Prostate gland (tissue), 2 donors: ENCODE results near the gene LAMB1. TPM values are rescaled to one million over a fixed set of nuclear protein-coding genes. Genes with fewer than 3 reads are reported as not detected.

Source experiments
- DNase-seq: peaks from one replicate; pipeline ENCODE4 v3.0.0-alpha.2; 2019; ENCODE audit warnings: low spot score
- H3K27ac ChIP-seq, 2 donors: fragments of 200-600 bp; sonication (generic); 2 replicates each; pipeline ENCODE4 v1.5.1; 2017 to 2019
- H3K27me3 ChIP-seq: fragments of 200-600 bp; sonication (generic); replicated peaks from 2 replicates; pipeline ENCODE4 v1.5.1; 2019; ENCODE audit not compliant: insufficient read depth
- H3K36me3 ChIP-seq, 2 donors: fragments of 200-600 bp; sonication (generic); 1 replicate in 1 of 2; 2 replicates in 1 of 2; pipeline versions ENCODE4 v1.5.1 to v1.8.1; 2017 to 2019
- H3K4me1 ChIP-seq: fragments of 200-600 bp; sonication (generic); replicated peaks from 2 replicates; pipeline ENCODE4 v1.5.1; 2019
- H3K4me3 ChIP-seq, 2 donors: fragments of 200-600 bp; sonication (generic); 2 replicates each; pipeline ENCODE4 v1.5.1; 2017 to 2019
- H3K9me3 ChIP-seq: fragments of 200-600 bp; sonication (generic); 2 replicates; pipeline ENCODE4 v1.5.1; 2017
- CTCF ChIP-seq, 4 experiments: fragments of 200-600 bp in 2 of 4; fragments of 450-650 bp in 2 of 4; sonication (generic) in 2 of 4; IDR thresholded peaks; 1 replicate in 3 of 4; 2 replicates in 1 of 4; pipeline ENCODE4 v1.5.1; 2016 to 2019; ENCODE audit warnings: antibody characterized with exemption in 4 of 4, mild to moderate bottlenecking in 2 of 4, moderate library complexity in 2 of 4
- POLR2A ChIP-seq: fragments of 450-650 bp; IDR thresholded peaks from one replicate; pipeline ENCODE4 v1.6.1; 2016; ENCODE audit warnings: antibody characterized with exemption, mild to moderate bottlenecking
- POLR2AphosphoS5 ChIP-seq: sonication (generic); formaldehyde crosslinking; IDR thresholded peaks from one replicate; pipeline ENCODE4 v1.6.1; 2017; ENCODE audit warnings: antibody characterized with exemption
- whole genome bisulfite sequencing: methylation state at CpG from one replicate; pipeline ENCODE4 v1.1.5; 2018; 5-methylcytosine and 5-hydroxymethylcytosine counted together
- intact Hi-C: fragments of 100-400 bp; cut with DNase I; formaldehyde crosslinking; loops from one replicate; pipeline ENCODE4 v1.14.2; 2022
- total RNA-seq, 2 donors: library from RNA; depleted of rRNA; stranded (reverse); fragments of >200 nt; gene quantifications; one replicate each; pipeline ENCODE4 v1.1.0, GENCODE V29; 2016

LAMB1 gene
- total RNA-seq, 2 donors from 2014 or later = 15.5 to 64.1 TPM

- peak; percentile 37 for DNase-seq
- no peaks in the 10 kb centered on the region for H3K4me1 ChIP-seq
- no peaks in the 10 kb centered on the region for H3K9me3 ChIP-seq
- H3K27ac ChIP-seq = peak overlapping the region in 1 of 2 donors; percentile 40
- TF ChIP-seq POLR2AphosphoS5 (peak; percentile 43), POLR2A (no peak)
- no peaks in the 10 kb centered on the region for H3K36me3 ChIP-seq
- 42% methylated on average over 1 of the region's 1 CpG for WGBS
- H3K27me3 ChIP-seq = no peaks in the 10 kb centered on the region
- no peak overlapping the region for H3K4me3 ChIP-seq
- intact Hi-C loops = no loop called here
These were observed 65.4 kb downstream of the LAMB1 start for GRCh38 chr7:107937531-107937930.

DNA sequence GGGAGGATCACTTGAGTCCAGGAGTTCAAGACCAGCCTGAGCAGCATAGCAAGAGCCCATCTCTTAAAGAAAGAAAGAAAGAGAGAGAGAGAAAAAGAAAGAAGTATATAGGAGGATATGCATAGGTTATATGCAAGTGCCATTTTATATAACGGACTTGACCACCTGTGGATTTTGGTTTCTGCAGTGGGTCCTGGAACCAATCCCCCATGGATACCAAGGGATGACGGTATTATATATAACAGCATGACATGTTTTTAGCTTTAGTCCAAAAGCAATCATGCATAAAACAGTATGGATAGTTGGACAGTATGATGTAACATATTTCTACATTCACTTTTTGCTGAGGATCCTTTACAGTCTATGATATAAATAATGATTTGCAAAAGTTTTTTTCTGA, 66.6 kb downstream of the LAMB1 start:
- Histone ChIP-seq H3K36me3 (no peaks in the 10 kb centered on the region), H3K27me3 (no peaks in the 10 kb centered on the region), H3K4me3 (no peak overlapping the region), H3K27ac (no peak overlapping the region), H3K4me1 (no peaks in the 10 kb centered on the region), H3K9me3 (no peaks in the 10 kb centered on the region)
- TF ChIP-seq CTCF (IDR thresholded peaks at IDR 0.05) = no peak
- TF ChIP-seq POLR2AphosphoS5 = no peak
- TF ChIP-seq POLR2A = no peak
- intact Hi-C loops = no loop called here
- DNase-seq = no peak
- 89% methylated on average over 2 of the region's 2 CpGs for WGBS

DNA sequence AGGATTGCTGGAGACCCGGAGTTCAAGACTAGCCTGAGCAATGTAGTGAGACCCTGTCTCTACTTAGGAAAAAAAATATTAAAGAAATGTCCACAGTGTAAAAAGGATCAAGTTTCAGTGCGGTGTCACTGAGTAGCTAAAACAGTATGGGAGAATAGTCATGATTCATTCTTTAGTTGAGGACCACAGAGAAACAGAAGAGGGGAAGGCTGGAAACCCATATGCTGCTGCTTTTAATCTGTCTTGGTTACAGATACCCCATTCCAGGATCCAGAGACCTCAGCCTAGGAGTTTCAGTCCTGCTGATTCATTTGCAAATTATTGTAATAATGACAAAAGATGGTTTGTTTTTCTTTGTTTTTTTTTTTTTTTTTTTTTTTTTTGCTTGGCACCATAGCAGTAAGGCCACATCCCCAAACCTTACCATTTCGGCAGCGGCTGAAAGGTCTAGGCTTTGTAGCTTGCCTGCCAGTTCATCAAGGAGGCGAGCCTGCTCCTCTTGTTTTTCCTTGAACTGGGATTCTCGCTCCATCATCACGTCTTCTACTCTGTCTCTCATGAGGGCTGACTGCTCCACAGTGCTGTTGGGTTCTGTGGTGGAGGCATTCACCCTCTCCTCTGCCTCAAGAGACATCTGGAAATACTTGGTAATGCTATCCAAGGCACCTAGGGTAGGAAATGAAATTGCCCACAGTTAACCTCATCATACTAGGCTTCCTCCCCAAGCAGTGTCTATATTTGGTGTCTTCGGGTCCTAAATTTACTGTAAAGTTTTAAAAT, 67.8 kb downstream of the LAMB1 start:
- TF ChIP-seq CTCF (IDR thresholded peaks at IDR 0.05) = no peak
- H3K4me1 ChIP-seq = no peaks in the 10 kb centered on the region
- intact Hi-C loops = no loop called here
- 85% methylated on average over 8 of the region's 8 CpGs for WGBS
- H3K36me3 ChIP-seq = no peaks in the 10 kb centered on the region
- no peaks in the 10 kb centered on the region for H3K9me3 ChIP-seq
- no peak overlapping the region for H3K27ac ChIP-seq
- H3K4me3 ChIP-seq = no peak overlapping the region
- DNase-seq = no peak
- H3K27me3 ChIP-seq = no peaks in the 10 kb centered on the region

- no peaks in the 10 kb centered on the region for H3K4me1 ChIP-seq
- no peak for DNase-seq
- WGBS = 52% methylated on average over 6 of the region's 6 CpGs
- no peaks in the 10 kb centered on the region for H3K9me3 ChIP-seq
- intact Hi-C loops = no loop called here
- no peak overlapping the region for H3K4me3 ChIP-seq
- H3K27me3 ChIP-seq = no peaks in the 10 kb centered on the region
- TF ChIP-seq CTCF (IDR thresholded peaks at IDR 0.05) (no peak), POLR2AphosphoS5 (no peak), POLR2A (no peak)
- H3K36me3 ChIP-seq = no peaks in the 10 kb centered on the region
- H3K27ac ChIP-seq = no peak overlapping the region
These were observed 69.5 kb downstream of the LAMB1 start for GRCh38 chr7:107933386-107934013.

DNA sequence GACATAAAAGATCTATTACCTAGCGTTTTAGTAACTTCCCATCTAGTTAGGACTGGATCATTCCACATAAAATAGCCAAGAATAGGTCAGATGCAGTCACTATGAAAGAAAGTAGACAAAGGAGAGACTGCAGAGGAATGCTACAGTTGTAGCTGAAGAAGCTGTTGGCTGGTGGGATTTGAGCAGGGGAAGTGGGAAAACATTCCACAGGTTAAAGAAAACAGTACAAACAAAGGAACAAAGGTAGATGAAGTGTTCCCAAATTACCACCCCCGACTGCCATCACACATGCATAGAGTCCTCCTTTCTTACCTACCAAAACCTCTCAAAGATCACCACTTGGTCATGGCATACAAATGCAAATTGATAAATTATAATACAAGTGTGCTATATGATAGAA, 70.2 kb downstream of the LAMB1 start:
- no peak for DNase-seq
- Histone ChIP-seq H3K27ac (no peak overlapping the region), H3K36me3 (no peaks in the 10 kb centered on the region), H3K4me1 (no peaks in the 10 kb centered on the region), H3K4me3 (no peak overlapping the region), H3K9me3 (no peaks in the 10 kb centered on the region), H3K27me3 (no peaks in the 10 kb centered on the region)
- intact Hi-C loops = no loop called here
- no peak for TF ChIP-seq POLR2AphosphoS5
- TF ChIP-seq CTCF (IDR thresholded peaks at IDR 0.05) = no peak
- no peak for TF ChIP-seq POLR2A
- WGBS = 36% methylated on average over 2 of the region's 2 CpGs
